ENCODE results near the gene SLC7A11.
"Not testable (repeated sequence)": the region's sequence is repeated elsewhere in the genome, so short reads cannot be mapped to it uniquely, and the experiment has no call there.

GRCh38 chr4:138237132-138237531 is 5.0 kb downstream of the SLC7A11 start:
- TF ChIP-seq, protein P1, sequence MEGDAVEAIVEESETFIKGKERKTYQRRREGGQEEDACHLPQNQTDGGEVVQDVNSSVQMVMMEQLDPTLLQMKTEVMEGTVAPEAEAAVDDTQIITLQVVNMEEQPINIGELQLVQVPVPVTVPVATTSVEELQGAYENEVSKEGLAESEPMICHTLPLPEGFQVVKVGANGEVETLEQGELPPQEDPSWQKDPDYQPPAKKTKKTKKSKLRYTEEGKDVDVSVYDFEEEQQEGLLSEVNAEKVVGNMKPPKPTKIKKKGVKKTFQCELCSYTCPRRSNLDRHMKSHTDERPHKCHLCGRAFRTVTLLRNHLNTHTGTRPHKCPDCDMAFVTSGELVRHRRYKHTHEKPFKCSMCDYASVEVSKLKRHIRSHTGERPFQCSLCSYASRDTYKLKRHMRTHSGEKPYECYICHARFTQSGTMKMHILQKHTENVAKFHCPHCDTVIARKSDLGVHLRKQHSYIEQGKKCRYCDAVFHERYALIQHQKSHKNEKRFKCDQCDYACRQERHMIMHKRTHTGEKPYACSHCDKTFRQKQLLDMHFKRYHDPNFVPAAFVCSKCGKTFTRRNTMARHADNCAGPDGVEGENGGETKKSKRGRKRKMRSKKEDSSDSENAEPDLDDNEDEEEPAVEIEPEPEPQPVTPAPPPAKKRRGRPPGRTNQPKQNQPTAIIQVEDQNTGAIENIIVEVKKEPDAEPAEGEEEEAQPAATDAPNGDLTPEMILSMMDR (conservative IDR thresholded peaks at IDR 0.05; ENCODE audit: low read depth, low read length): not testable (repeated sequence)
- TF ChIP-seq EZH2 (IDR thresholded peaks at IDR 0.05; ENCODE audit: borderline replicate concordance, low read depth, low read length, poor library complexity, severe bottlenecking): not testable (repeated sequence)

Measured in A673 (cell line).